ENCODE measurements around the gene GALNTL6. TPM values are rescaled to one million over a fixed set of nuclear protein-coding genes. Genes with fewer than 3 reads are reported as not detected.

GALNTL6 gene
- total RNA-seq, 4 donors from 2014 or later, result not detected

DNA sequence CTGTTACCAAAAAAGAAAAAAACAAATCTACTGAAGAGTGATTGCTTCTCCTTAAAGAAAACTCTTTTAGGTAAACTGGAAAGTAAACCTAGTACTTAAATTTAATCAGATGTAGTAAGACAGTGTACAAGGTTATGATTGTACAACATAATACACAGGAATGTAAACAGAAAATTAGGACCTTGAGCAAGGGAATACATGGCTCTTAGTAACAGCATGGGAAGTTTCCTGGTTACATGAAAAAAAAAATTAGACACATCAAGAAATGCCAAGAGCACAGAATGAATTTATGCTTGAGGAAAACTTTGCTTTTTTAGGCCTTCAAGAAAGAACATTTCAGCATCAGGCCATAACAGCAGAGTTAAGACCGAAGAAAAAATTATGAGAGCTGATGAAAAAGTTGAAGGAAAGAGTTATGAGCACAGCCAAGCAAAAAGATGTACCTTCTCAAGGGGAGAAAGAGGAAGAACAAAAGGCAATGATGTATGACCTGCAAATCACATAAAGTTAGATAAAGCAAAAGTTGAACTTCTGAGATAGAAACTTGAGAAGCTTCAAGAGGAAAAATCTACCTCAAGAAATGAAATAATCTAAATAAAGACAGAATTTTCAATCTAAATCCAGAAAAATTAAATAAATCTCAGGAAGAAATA, 311.6 kb downstream of the GALNTL6 start:
- TF ChIP-seq, protein P1, sequence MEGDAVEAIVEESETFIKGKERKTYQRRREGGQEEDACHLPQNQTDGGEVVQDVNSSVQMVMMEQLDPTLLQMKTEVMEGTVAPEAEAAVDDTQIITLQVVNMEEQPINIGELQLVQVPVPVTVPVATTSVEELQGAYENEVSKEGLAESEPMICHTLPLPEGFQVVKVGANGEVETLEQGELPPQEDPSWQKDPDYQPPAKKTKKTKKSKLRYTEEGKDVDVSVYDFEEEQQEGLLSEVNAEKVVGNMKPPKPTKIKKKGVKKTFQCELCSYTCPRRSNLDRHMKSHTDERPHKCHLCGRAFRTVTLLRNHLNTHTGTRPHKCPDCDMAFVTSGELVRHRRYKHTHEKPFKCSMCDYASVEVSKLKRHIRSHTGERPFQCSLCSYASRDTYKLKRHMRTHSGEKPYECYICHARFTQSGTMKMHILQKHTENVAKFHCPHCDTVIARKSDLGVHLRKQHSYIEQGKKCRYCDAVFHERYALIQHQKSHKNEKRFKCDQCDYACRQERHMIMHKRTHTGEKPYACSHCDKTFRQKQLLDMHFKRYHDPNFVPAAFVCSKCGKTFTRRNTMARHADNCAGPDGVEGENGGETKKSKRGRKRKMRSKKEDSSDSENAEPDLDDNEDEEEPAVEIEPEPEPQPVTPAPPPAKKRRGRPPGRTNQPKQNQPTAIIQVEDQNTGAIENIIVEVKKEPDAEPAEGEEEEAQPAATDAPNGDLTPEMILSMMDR (IDR thresholded peaks at IDR 0.05; ENCODE audit: low read depth), result no peak

GRCh38 chr4:172125443-172125842, 312.2 kb downstream of the GALNTL6 start:
- TF ChIP-seq, protein P1 (IDR thresholded peaks at IDR 0.05; ENCODE audit: low read depth), result no peak

DNA sequence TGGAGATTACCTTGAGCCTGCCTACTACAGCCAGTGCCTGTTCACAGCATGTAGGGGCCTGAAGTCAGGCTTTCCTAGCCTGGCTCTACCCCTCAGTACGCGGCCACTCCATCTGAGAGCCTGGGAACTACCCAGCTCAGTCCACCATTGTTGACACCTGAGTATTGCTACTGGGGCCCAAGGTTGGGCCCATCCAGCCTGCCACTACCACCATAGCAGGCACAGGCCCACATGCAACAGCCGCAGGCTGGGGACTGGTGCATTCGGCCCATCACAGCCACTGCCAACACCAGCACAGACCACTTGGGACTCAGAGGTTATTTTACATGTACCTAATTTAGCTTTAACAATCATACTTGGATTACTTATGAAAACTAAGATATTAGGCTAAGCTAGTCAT, 314.0 kb downstream of the GALNTL6 start:
- TF ChIP-seq, protein P1 (IDR thresholded peaks at IDR 0.05; ENCODE audit: low read depth), result no peak

DNA sequence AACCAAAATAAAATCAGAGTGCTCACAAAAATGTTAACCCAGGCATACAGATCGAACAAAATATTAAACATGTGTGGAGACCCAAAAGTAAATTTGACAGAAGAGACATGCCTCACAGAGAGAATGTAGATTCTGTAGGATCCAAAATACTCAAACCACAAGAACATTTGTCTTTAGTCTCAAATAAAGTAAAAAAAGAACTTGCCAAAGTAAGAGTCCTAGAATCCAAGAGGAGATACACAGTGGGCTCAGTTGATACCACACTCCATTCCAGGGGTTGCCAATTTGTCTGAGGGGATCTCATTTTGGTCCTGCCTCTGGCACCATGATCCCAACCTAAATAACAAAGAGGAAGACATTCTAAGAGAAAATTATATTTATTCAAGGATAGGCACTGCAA, 316.4 kb downstream of the GALNTL6 start:
- TF ChIP-seq, protein P1 (IDR thresholded peaks at IDR 0.05; ENCODE audit: low read depth), result no peak

DNA sequence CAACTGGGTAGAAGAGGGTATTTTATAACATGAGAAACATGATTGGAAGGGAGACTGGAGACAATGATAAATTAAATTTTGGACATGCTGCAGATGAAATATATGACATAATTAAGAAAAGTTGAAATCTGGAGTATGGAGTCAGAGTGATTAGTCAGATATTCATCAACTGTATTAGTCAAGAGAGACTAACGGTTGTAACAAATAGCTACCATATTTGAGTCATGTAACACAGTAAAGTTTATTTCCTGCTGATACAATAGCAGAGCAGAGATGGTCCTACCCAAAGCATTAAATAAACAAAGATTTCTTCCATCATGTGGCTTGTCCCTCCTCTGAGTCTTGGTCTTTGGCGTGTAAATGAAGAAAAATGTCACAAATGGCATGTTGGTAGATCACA, 321.3 kb downstream of the GALNTL6 start:
- TF ChIP-seq, protein P1 (IDR thresholded peaks at IDR 0.05; ENCODE audit: low read depth), result no peak

- TF ChIP-seq, protein P1 (IDR thresholded peaks at IDR 0.05; ENCODE audit: low read depth), result no peak
These were observed 327.8 kb downstream of the GALNTL6 start for GRCh38 chr4:172141025-172141424.

- TF ChIP-seq, protein P1 (IDR thresholded peaks at IDR 0.05; ENCODE audit: low read depth), result no peak
These were observed 329.1 kb downstream of the GALNTL6 start for GRCh38 chr4:172142281-172142741.
